H1 (cell line): Measurements from ENCODE around the gene TIGD2. TPM values are rescaled to one million over a fixed set of nuclear protein-coding genes. Genes with fewer than 3 reads are reported as not detected.

Source experiments
- CTCF ChIA-PET: fragments of 300-600 bp; sonication (Branson Sonifier 250); formaldehyde crosslinking; loops from one replicate; lab custom pipeline; 2021; ENCODE audit not compliant: partially characterized antibody; lab: Charles Lee
- POLR2A ChIA-PET: fragments of 300-600 bp; sonication (Branson Sonifier 250); formaldehyde crosslinking; loops from one replicate; lab custom pipeline; 2021; ENCODE audit warnings: inconsistent platforms; ENCODE audit not compliant: partially characterized antibody; lab: Charles Lee
- DNase-seq, 2 experiments: peaks; one replicate each; pipeline versions ENCODE4 v3.0.0 to v3.0.0-alpha.2; 2010 to 2022; ENCODE audit warnings: low spot score in 2 of 2, low read depth in 1 of 2, mixed read lengths in 1 of 2
- FAIRE-seq: peaks from 2 replicates; lab custom pipeline; 2011; peaks lifted over from hg19 to GRCh38; lab: Jason Lieb, UNC
- H2AFZ ChIP-seq: 2 replicates; pipeline ENCODE4 v1.8.1; 2012; ENCODE audit warnings: low read length, inconsistent platforms
- H2AK5ac ChIP-seq: 2 replicates; pipeline ENCODE4 v1.6.1; 2013; ENCODE audit warnings: low read depth, low read length
- H2BK120ac ChIP-seq: replicated peaks from 2 replicates; pipeline ENCODE3; 2013; ENCODE audit warnings: low read depth, low read length, inconsistent platforms
- H2BK12ac ChIP-seq: 2 replicates; pipeline ENCODE4 v1.6.1; 2013; ENCODE audit warnings: low read depth, low read length
- H2BK15ac ChIP-seq: 2 replicates; pipeline ENCODE4 v1.6.1; 2013; ENCODE audit warnings: low read length
- H2BK20ac ChIP-seq: 2 replicates; pipeline ENCODE4 v1.6.1; 2013; ENCODE audit warnings: low read length
- H2BK5ac ChIP-seq: 2 replicates; pipeline ENCODE4 v1.6.1; 2013; ENCODE audit warnings: low read depth, low read length
- H3K14ac ChIP-seq: 2 replicates; pipeline ENCODE4 v1.6.1; 2013; ENCODE audit warnings: inconsistent platforms; ENCODE audit not compliant: insufficient read length
- H3K18ac ChIP-seq: 2 replicates; pipeline ENCODE4 v1.6.1; 2013; ENCODE audit warnings: low read length; ENCODE audit errors: extremely low read depth
- H3K23ac ChIP-seq: 2 replicates; pipeline ENCODE4 v1.6.1; 2013; ENCODE audit warnings: inconsistent platforms; ENCODE audit not compliant: insufficient read length
- H3K23me2 ChIP-seq: 2 replicates; pipeline ENCODE4 v1.6.1; 2013; ENCODE audit warnings: low read depth, low read length
- H3K27ac ChIP-seq: 2 replicates; pipeline ENCODE4 v1.6.1; 2011; ENCODE audit warnings: low read depth, low read length, inconsistent platforms
- H3K27me3 ChIP-seq, 4 experiments: replicated peaks in 1 of 4; 1 replicate in 1 of 4; 2 replicates in 3 of 4; pipeline versions ENCODE4 v1.6.1 to v1.8.1; 2011 to 2013; ENCODE audit warnings: low read length in 3 of 4, mild to moderate bottlenecking in 3 of 4, inconsistent platforms in 2 of 4, mixed read lengths in 2 of 4, moderate library complexity in 1 of 4; ENCODE audit not compliant: control insufficient read depth in 3 of 4, insufficient read depth in 3 of 4; ENCODE audit errors: extremely low read depth in 1 of 4
- H3K36me3 ChIP-seq, 4 experiments: 2 replicates each; pipeline versions ENCODE4 v1.6.1 to v1.8.1; 2011 to 2013; ENCODE audit warnings: mild to moderate bottlenecking in 4 of 4, low read length in 3 of 4, moderate library complexity in 2 of 4, control low read depth in 1 of 4, inconsistent platforms in 1 of 4; ENCODE audit not compliant: insufficient read depth in 4 of 4, control insufficient read depth in 2 of 4
- H3K4ac ChIP-seq: replicated peaks from 2 replicates; pipeline ENCODE3; 2013; ENCODE audit warnings: low read length, low read depth, mixed read lengths, inconsistent platforms; ENCODE audit not compliant: insufficient read length
- H3K4me1 ChIP-seq, 4 experiments: replicated peaks in 1 of 4; 1 replicate in 1 of 4; 2 replicates in 3 of 4; pipeline versions ENCODE4 v1.6.1 to v1.8.1; 2011 to 2013; ENCODE audit warnings: low read length in 3 of 4, inconsistent platforms in 2 of 4, mixed read lengths in 1 of 4; ENCODE audit not compliant: insufficient read depth in 4 of 4, control insufficient read depth in 3 of 4
- H3K4me2 ChIP-seq, 2 experiments: 2 replicates each; pipeline versions ENCODE4 v1.6.1 to v1.8.1; 2011 to 2013; ENCODE audit warnings: low read depth in 2 of 2, low read length in 2 of 2, control low read depth in 1 of 2, inconsistent platforms in 1 of 2, mild to moderate bottlenecking in 1 of 2; ENCODE audit not compliant: insufficient read depth in 1 of 2
- H3K4me3 ChIP-seq, 4 experiments: fragments of 200-600, 300-600 bp in 1 of 4; sonication (generic), shearing (Covaris generic), sonication (Bioruptor Twin) in 1 of 4; 2 replicates each; pipeline versions ENCODE4 v1.5.1 to v1.8.1; 2011 to 2016; ENCODE audit warnings: low read length in 4 of 4, low read depth in 3 of 4, control low read depth in 2 of 4, inconsistent platforms in 2 of 4, mild to moderate bottlenecking in 2 of 4, mixed read lengths in 1 of 4, moderate library complexity in 1 of 4; ENCODE audit not compliant: insufficient read depth in 2 of 4; ENCODE audit errors: extremely low read depth in 1 of 4
- H3K56ac ChIP-seq: replicated peaks from 2 replicates; pipeline ENCODE3; 2013; ENCODE audit warnings: low read depth, mild to moderate bottlenecking, mixed read lengths, low read length, inconsistent platforms; ENCODE audit not compliant: insufficient read length
- H3K79me1 ChIP-seq: 2 replicates; pipeline ENCODE4 v1.6.1; 2013; ENCODE audit warnings: low read depth, low read length, control low read depth
- H3K79me2 ChIP-seq, 2 experiments: 2 replicates each; pipeline versions ENCODE4 v1.6.1 to v1.8.1; 2012 to 2013; ENCODE audit warnings: low read length in 2 of 2, mild to moderate bottlenecking in 2 of 2, inconsistent platforms in 1 of 2; ENCODE audit not compliant: insufficient read depth in 2 of 2, control insufficient read depth in 1 of 2
- H3K9ac ChIP-seq, 4 experiments: replicated peaks in 1 of 4; 1 replicate in 1 of 4; 2 replicates in 3 of 4; pipeline versions ENCODE4 v1.6.1 to v1.8.1; 2011 to 2013; ENCODE audit warnings: low read depth in 3 of 4, low read length in 3 of 4, control low read depth in 2 of 4, mild to moderate bottlenecking in 2 of 4, moderate library complexity in 2 of 4, inconsistent platforms in 1 of 4; ENCODE audit errors: extremely low read depth in 1 of 4
- H3K9me3 ChIP-seq, 2 experiments: 2 replicates each; pipeline versions ENCODE4 v1.6.1 to v1.8.1; 2012 to 2013; ENCODE audit warnings: mild to moderate bottlenecking in 2 of 2, moderate library complexity in 2 of 2, control low read depth in 1 of 2, inconsistent platforms in 1 of 2, low read depth in 1 of 2, low read length in 1 of 2, mixed read lengths in 1 of 2; ENCODE audit not compliant: insufficient read depth in 2 of 2
- H4K20me1 ChIP-seq, 2 experiments: replicated peaks in 1 of 2; 2 replicates each; pipeline versions ENCODE3 to v1.8.1; 2011 to 2013; ENCODE audit warnings: inconsistent platforms in 2 of 2, low read length in 2 of 2, mild to moderate bottlenecking in 1 of 2; ENCODE audit not compliant: insufficient read depth in 2 of 2, control insufficient read depth in 1 of 2
- H4K5ac ChIP-seq: 2 replicates; pipeline ENCODE4 v1.6.1; 2013; ENCODE audit warnings: low read length, low read depth, mixed read lengths, inconsistent platforms; ENCODE audit not compliant: insufficient read length
- H4K8ac ChIP-seq: 2 replicates; pipeline ENCODE4 v1.8.0; 2013; ENCODE audit warnings: mild to moderate bottlenecking, moderate library complexity, low read length, inconsistent platforms; ENCODE audit not compliant: insufficient read depth; ENCODE audit errors: extremely low read depth
- H4K91ac ChIP-seq: replicated peaks from 2 replicates; pipeline ENCODE3; 2013; ENCODE audit warnings: low read length, mixed read lengths, inconsistent platforms; ENCODE audit not compliant: insufficient read length
- USF2 ChIP-seq: IDR thresholded peaks from 2 replicates; pipeline ENCODE4 v1.6.1; 2011; ENCODE audit warnings: low read length, improper control_type of control experiment
- WGBS, 2 experiments: shearing (Covaris generic) in 1 of 2; methylation state at CpG; one replicate each; pipeline versions ENCODE4 v1.1.6 to v1.1.7; 2013 to 2015; ENCODE audit warnings: low lambda C conversion rate in 2 of 2, mixed read lengths in 2 of 2, inconsistent platforms in 1 of 2, low coverage in 1 of 2, missing lambda C conversion rate in 1 of 2; ENCODE audit not compliant: insufficient replicate concordance in 2 of 2, insufficient coverage in 1 of 2, insufficient read length in 1 of 2; ENCODE audit errors: extremely low coverage in 1 of 2, missing lambda C conversion rate in 1 of 2; 5-methylcytosine and 5-hydroxymethylcytosine counted together
- polyA plus RNA-seq, 7 experiments: library from polyadenylated mRNA; depleted of rRNA in 3 of 7; stranded (reverse) in 5 of 7; unstranded in 2 of 7; fragments of >200 nt in 5 of 7; fragments of 200-250 nt in 2 of 7; gene quantifications; 1 replicate in 5 of 7; 2 replicates in 1 of 7; 4 replicates in 1 of 7; pipeline versions ENCODE4 v1.2.1 to v1.2.3, GENCODE V29; 2011 to 2013; ENCODE audit warnings: missing spikeins in 2 of 7, mixed read lengths in 2 of 7
- total RNA-seq: library from RNA; stranded (reverse); fragmentation: NEBNext Ultra II Directional; extraction: Animal tissue kit (Norgen Biotek cat#: 25700); gene quantifications from 2 replicates; pipeline ENCODE4 v1.2.1, GENCODE V29; 2021

The TIGD2 gene
- total and polyA plus RNA-seq, 2 of the 8 experiments (the other 6 are each of a cell fraction or from before 2014, with no cell fraction given), result 2.4 to 5.7 TPM

- no peak overlapping the region for H2BK120ac ChIP-seq
- POLR2A ChIA-PET, result no interaction called here
- 93% methylated on average over 3 of the region's 3 CpGs; no CpG with 5 or more reads in 1 of the 2 experiments for WGBS, 2 experiments
- no peak overlapping the region for H2BK5ac ChIP-seq
- no peak overlapping the region for H4K8ac ChIP-seq
- H3K9ac ChIP-seq, result no peak overlapping the region
- H3K4me1 ChIP-seq, result peaks cover 0 to 3% (median under 1%) of the 10 kb centered on the region in 4 experiments; a peak in 3 of 7 replicates
- H3K79me1 ChIP-seq, result no peaks in the 10 kb centered on the region
- no peak overlapping the region for H2BK20ac ChIP-seq
- no peak overlapping the region for H2BK12ac ChIP-seq
- no peaks in the 10 kb centered on the region for H3K23me2 ChIP-seq
- FAIRE-seq (no peak), DNase-seq (no peak)
- H3K27ac ChIP-seq, result no peak overlapping the region
- no peak overlapping the region for H3K4me2 ChIP-seq
- no peak overlapping the region for H4K91ac ChIP-seq
- H4K20me1 ChIP-seq, result no peaks in the 10 kb centered on the region
- no peak overlapping the region for H3K4ac ChIP-seq
- no peak for TF ChIP-seq USF2
- no peak overlapping the region for H3K56ac ChIP-seq
- H4K5ac ChIP-seq, result no peak overlapping the region
- H3K23ac ChIP-seq, result no peak overlapping the region
- no peaks in the 10 kb centered on the region for H3K9me3 ChIP-seq
- no peaks in the 10 kb centered on the region for H3K36me3 ChIP-seq
- no peak overlapping the region for H3K18ac ChIP-seq
- H3K14ac ChIP-seq, result no peak overlapping the region
- H3K4me3 ChIP-seq, result no peak overlapping the region
- H3K27me3 ChIP-seq, result peaks cover 1 to 4% (median 2%) of the 10 kb centered on the region in 4 experiments; a peak in 3 of 7 replicates
- no peak overlapping the region for H2AFZ ChIP-seq
- H3K79me2 ChIP-seq, result no peaks in the 10 kb centered on the region
- CTCF ChIA-PET, result no interaction called here
- H2AK5ac ChIP-seq, result no peak overlapping the region
- no peak overlapping the region for H2BK15ac ChIP-seq
Observed at GRCh38 chr4:89117115-89117514, 5.8 kb downstream of the TIGD2 start.
